IPS-18c (cell line): ENCODE measurements around the gene PTBP1.
A peak's percentile ranks its signal among the peaks of the same experiment; 100 is the strongest.

ENCODE experiments used
- H3K4me3 ChIP-seq: 2 replicates; pipeline ENCODE4 v1.7.0; 2013; ENCODE audit warnings: low read depth, mild to moderate bottlenecking, low read length, moderate library complexity; ENCODE audit not compliant: insufficient read depth
- H3K9me3 ChIP-seq: one replicate; pipeline ENCODE4 v1.6.1; 2013; ENCODE audit warnings: mild to moderate bottlenecking, low read length, moderate library complexity; ENCODE audit not compliant: control insufficient read depth, insufficient read depth

PTBP1 gene

GRCh38 chr19:796692-797527, at the start of gene PTBP1:
Gene PTBP1 (plus strand): TSS chr19:797452. CDS start chr19:797498, 46 bp downstream.
- Histone ChIP-seq H3K4me3 (peak within 1 kb of the TSS; percentile 94), H3K9me3 (no peaks in the 10 kb centered on the region)

GRCh38 chr19:748274-748598, 49.0 kb upstream of the PTBP1 start:
- no peak overlapping the region for H3K4me3 ChIP-seq

GRCh38 chr19:749811-750210, 47.4 kb upstream of the PTBP1 start:
- no peak overlapping the region for H3K4me3 ChIP-seq

More at GRCh38 chr19:748274-748598, 49.0 kb upstream of the PTBP1 start:
- peaks cover 7% of the 10 kb centered on the region for H3K9me3 ChIP-seq

GRCh38 chr19:750640-751423, 46.4 kb upstream of the PTBP1 start, which contains the start of gene MISP:
Gene MISP (plus strand): TSS chr19:751112. CDS start chr19:756947, 5,835 bp downstream.
- no peak within 1 kb of the TSS for H3K4me3 ChIP-seq
- peaks cover 3% of the 10 kb centered on the region for H3K9me3 ChIP-seq

More at GRCh38 chr19:749811-750210, 47.4 kb upstream of the PTBP1 start:
- H3K9me3 ChIP-seq, result peaks cover 4% of the 10 kb centered on the region

GRCh38 chr19:751501-752341, 45.5 kb upstream of the PTBP1 start:
- H3K4me3 ChIP-seq, result no peak overlapping the region

GRCh38 chr19:752652-753517, 44.4 kb upstream of the PTBP1 start:
- no peak overlapping the region for H3K4me3 ChIP-seq
- H3K9me3 ChIP-seq, result peaks cover 3% of the 10 kb centered on the region

More at GRCh38 chr19:751501-752341, 45.5 kb upstream of the PTBP1 start:
- H3K9me3 ChIP-seq, result peaks cover 3% of the 10 kb centered on the region

- Histone ChIP-seq H3K4me3 (no peak overlapping the region), H3K9me3 (peaks cover 3% of the 10 kb centered on the region)
Observed at GRCh38 chr19:754530-754929, 42.7 kb upstream of the PTBP1 start.

GRCh38 chr19:755063-755462, 42.2 kb upstream of the PTBP1 start:
- H3K9me3 ChIP-seq, result peaks cover 3% of the 10 kb centered on the region
- no peak overlapping the region for H3K4me3 ChIP-seq

- Histone ChIP-seq H3K4me3 (no peak overlapping the region), H3K9me3 (peaks cover 3% of the 10 kb centered on the region)
Observed at GRCh38 chr19:756236-756635, 41.0 kb upstream of the PTBP1 start.

- Histone ChIP-seq H3K9me3 (peaks cover 3% of the 10 kb centered on the region), H3K4me3 (no peak overlapping the region)
Observed at GRCh38 chr19:756821-757688, 40.2 kb upstream of the PTBP1 start.

GRCh38 chr19:757811-758668, 39.2 kb upstream of the PTBP1 start:
- H3K4me3 ChIP-seq, result no peak overlapping the region

GRCh38 chr19:763181-763580, 34.1 kb upstream of the PTBP1 start:
- Histone ChIP-seq H3K4me3 (no peak overlapping the region), H3K9me3 (peaks cover 2% of the 10 kb centered on the region)

More at GRCh38 chr19:757811-758668, 39.2 kb upstream of the PTBP1 start:
- no peaks in the 10 kb centered on the region for H3K9me3 ChIP-seq

- no peak overlapping the region for H3K4me3 ChIP-seq
- peaks cover 2% of the 10 kb centered on the region for H3K9me3 ChIP-seq
Observed at GRCh38 chr19:763869-764268, 33.4 kb upstream of the PTBP1 start.

- Histone ChIP-seq H3K9me3 (peaks cover 2% of the 10 kb centered on the region), H3K4me3 (no peak overlapping the region)
Observed at GRCh38 chr19:764301-764700, 33.0 kb upstream of the PTBP1 start.
